SK-N-MC (cell line): ENCODE data around the gene ZNF398.

Experiments used
- EZH2 ChIP-seq: fragments of 200-600 bp; sonication (generic); IDR thresholded peaks from one replicate; pipeline ENCODE4 v1.6.1; 2017; ENCODE audit warnings: antibody characterized with exemption
- FOXP2 ChIP-seq: optimal IDR thresholded peaks from 2 replicates; pipeline ENCODE3; 2011; ENCODE audit warnings: mild to moderate bottlenecking, moderate library complexity; ENCODE audit not compliant: insufficient read depth; ENCODE audit errors: extremely low read length, control extremely low read depth
- POLR2AphosphoS5 ChIP-seq: IDR thresholded peaks from 2 replicates; pipeline ENCODE4 v1.6.1; 2012; ENCODE audit warnings: mild to moderate bottlenecking, low read depth, low read length, borderline replicate concordance

- TF ChIP-seq EZH2 (no peak), POLR2AphosphoS5 (no peak), FOXP2 (no peak)
These were observed 71.5 kb downstream of the ZNF398 start for GRCh38 chr7:149218469-149219420.
